Peyer's patch (tissue), 4 donors: ENCODE measurements around the gene OGFOD1. TPM values are rescaled to one million over a fixed set of nuclear protein-coding genes. Genes with fewer than 3 reads are reported as not detected.

Experiments used
- DNase-seq, 3 donors: peaks; one replicate each; pipeline ENCODE4 v3.0.0-alpha.2; 2017 to 2019
- H3K27ac ChIP-seq, 4 donors: fragments of 200-600 bp; sonication (generic); one replicate each; pipeline ENCODE4 v1.5.1; 2016 to 2019
- H3K27me3 ChIP-seq, 2 donors: fragments of 200-600 bp; sonication (generic); one replicate each; pipeline ENCODE4 v1.5.1; 2019
- H3K36me3 ChIP-seq, 3 donors: fragments of 200-600 bp; sonication (generic); one replicate each; pipeline ENCODE4 v1.5.1; 2016 to 2019
- H3K4me1 ChIP-seq, 4 donors: fragments of 200-600 bp; sonication (generic); one replicate each; pipeline ENCODE4 v1.5.1; 2016 to 2019
- H3K4me3 ChIP-seq, 4 donors: fragments of 200-600 bp; sonication (generic); 1 replicate in 3 of 4; 2 replicates in 1 of 4; pipeline ENCODE4 v1.5.1; 2016 to 2019; ENCODE audit warnings: mild to moderate bottlenecking in 1 of 4
- H3K9me3 ChIP-seq, 4 donors: fragments of 200-600 bp; sonication (generic); one replicate each; pipeline ENCODE4 v1.5.1; 2016 to 2019; ENCODE audit warnings: mild to moderate bottlenecking in 1 of 4
- POLR2A ChIP-seq, 2 donors: fragments of 450-650 bp; IDR thresholded peaks; one replicate each; pipeline ENCODE4 v1.5.1; 2017; ENCODE audit warnings: antibody characterized with exemption in 2 of 2, mild to moderate bottlenecking in 2 of 2, moderate library complexity in 2 of 2
- total RNA-seq, 4 donors: library from RNA; depleted of rRNA; stranded (reverse); fragments of >200 nt; gene quantifications; one replicate each; pipeline ENCODE4 v1.1.0, GENCODE V29; 2016
- TF ChIP-seq, protein P1 (sequence below), 6 experiments: fragments of 450-650 bp in 4 of 6; fragments of 200-600 bp in 2 of 6; sonication (generic) in 1 of 6; IDR thresholded peaks; one replicate each; pipeline ENCODE4 v1.5.1; 2017 to 2019; ENCODE audit warnings: antibody characterized with exemption in 6 of 6, mild to moderate bottlenecking in 3 of 6, moderate library complexity in 1 of 6

The OGFOD1 gene
- total RNA-seq, 4 donors from 2014 or later, result 11.0 to 47.9 (median 18.0) TPM

DNA sequence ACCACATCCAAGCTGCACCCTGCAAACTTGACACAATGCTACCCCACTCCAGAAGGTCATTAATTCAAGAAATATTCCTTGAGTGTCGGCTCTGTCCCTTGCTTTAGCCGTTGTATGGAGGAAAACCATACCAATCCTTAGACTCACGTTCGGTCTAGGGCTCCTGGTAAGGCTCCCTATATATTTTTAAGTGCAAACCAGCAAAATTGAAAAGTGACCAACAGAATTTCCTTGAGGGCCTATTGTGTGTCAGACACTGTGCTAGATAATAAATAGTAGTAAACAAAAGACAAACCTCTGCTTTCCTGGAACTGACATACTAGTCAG, 68.9 kb downstream of the OGFOD1 start:
- no peaks in the 10 kb centered on the region for H3K27me3 ChIP-seq
- H3K4me3 ChIP-seq, result peak overlapping the region; percentile 68 to 94 (median 78)
- peaks cover 3 to 31% (median 7%) of the 10 kb centered on the region in 4 donors for H3K4me1 ChIP-seq
- TF ChIP-seq POLR2A (IDR thresholded peaks at IDR 0.05), result no peak
- TF ChIP-seq, protein P1, sequence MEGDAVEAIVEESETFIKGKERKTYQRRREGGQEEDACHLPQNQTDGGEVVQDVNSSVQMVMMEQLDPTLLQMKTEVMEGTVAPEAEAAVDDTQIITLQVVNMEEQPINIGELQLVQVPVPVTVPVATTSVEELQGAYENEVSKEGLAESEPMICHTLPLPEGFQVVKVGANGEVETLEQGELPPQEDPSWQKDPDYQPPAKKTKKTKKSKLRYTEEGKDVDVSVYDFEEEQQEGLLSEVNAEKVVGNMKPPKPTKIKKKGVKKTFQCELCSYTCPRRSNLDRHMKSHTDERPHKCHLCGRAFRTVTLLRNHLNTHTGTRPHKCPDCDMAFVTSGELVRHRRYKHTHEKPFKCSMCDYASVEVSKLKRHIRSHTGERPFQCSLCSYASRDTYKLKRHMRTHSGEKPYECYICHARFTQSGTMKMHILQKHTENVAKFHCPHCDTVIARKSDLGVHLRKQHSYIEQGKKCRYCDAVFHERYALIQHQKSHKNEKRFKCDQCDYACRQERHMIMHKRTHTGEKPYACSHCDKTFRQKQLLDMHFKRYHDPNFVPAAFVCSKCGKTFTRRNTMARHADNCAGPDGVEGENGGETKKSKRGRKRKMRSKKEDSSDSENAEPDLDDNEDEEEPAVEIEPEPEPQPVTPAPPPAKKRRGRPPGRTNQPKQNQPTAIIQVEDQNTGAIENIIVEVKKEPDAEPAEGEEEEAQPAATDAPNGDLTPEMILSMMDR (IDR thresholded peaks at IDR 0.05), result no peak
- peak overlapping the region; percentile 79 to 97 (median 88) for H3K27ac ChIP-seq
- no peaks in the 10 kb centered on the region for H3K9me3 ChIP-seq
- no peak for DNase-seq
- H3K36me3 ChIP-seq, result no peaks in the 10 kb centered on the region

DNA sequence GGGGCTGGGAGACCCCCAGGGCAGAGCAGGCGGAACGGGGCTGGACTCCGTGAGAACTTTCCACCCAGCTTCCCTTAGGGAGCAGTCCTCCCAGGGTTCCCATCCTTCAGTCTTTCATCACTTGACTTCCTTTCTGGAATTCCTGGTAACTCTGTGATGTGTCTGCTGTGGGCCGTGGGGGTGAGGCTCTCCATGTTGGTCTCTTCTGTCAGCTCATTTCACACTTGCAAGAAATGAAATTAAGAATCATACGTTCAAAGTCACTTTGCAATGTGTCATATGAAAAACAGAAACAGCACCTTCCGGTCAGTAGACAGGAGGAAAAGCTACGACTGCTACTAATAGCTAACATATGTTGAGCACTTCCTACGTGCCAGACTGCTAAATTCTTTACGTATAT, 73.9 kb downstream of the OGFOD1 start:
- TF ChIP-seq, protein P1 (IDR thresholded peaks at IDR 0.05), result no peak
- H3K27me3 ChIP-seq, result no peaks in the 10 kb centered on the region
- no peak for DNase-seq
- no peaks in the 10 kb centered on the region for H3K36me3 ChIP-seq
- H3K4me3 ChIP-seq, result no peak overlapping the region
- no peaks in the 10 kb centered on the region for H3K9me3 ChIP-seq
- peaks cover 0 to 5% (median 3%) of the 10 kb centered on the region in 4 donors for H3K4me1 ChIP-seq
- H3K27ac ChIP-seq, result no peak overlapping the region

Other genes with a start within 250 kb of the OGFOD1 start
- gene AMFR, start 26.0 kb upstream of the OGFOD1 start, total RNA-seq, result 100 to 1,000 TPM; 149 to 265 (median 170) TPM
- gene NUDT21, start 222 bp upstream of the OGFOD1 start, total RNA-seq, result 10 to 100 TPM; 26.1 to 43.6 (median 34.2) TPM
- 10 to 100 TPM; 22.9 to 66.0 (median 39.6) TPM for gene BBS2, start 68.5 kb downstream of the OGFOD1 start, total RNA-seq
- not detected for gene MT4, start 113.5 kb downstream of the OGFOD1 start, total RNA-seq
- gene MT3, start 138.0 kb downstream of the OGFOD1 start, total RNA-seq, result not detected
- 1,000 to 10,000 TPM in 1 of 4 donors, 100 to 1,000 TPM in 1, 10 to 100 TPM in 2; 33.2 to 1,072 (median 216) TPM for gene MT2A, start 157.0 kb downstream of the OGFOD1 start, total RNA-seq
- gene MT1E, start 174.2 kb downstream of the OGFOD1 start, total RNA-seq, result 1,000 to 10,000 TPM in 1 of 4 donors, 100 to 1,000 TPM in 1, 10 to 100 TPM in 2; 53.9 to 2,225 (median 195) TPM
- gene MT1M, start 181.1 kb downstream of the OGFOD1 start, total RNA-seq, result 100 to 1,000 TPM in 1 of 4 donors, 10 to 100 TPM in 1, 1 to 10 TPM in 2; 3.5 to 252 (median 11.3) TPM
- 100 to 1,000 TPM in 1 of 4 donors, not detected in 3; 102 TPM for gene MT1A, start 187.1 kb downstream of the OGFOD1 start, total RNA-seq
- 10 to 100 TPM in 1 of 4 donors, not detected in 3; 39.3 TPM for gene MT1B, start 200.3 kb downstream of the OGFOD1 start, total RNA-seq
- gene MT1F, start 206.4 kb downstream of the OGFOD1 start, total RNA-seq, result 100 to 1,000 TPM in 1 of 4 donors, 10 to 100 TPM in 2, 1 to 10 TPM in 1; 8.0 to 310 (median 44.1) TPM
- gene MT1G, start 216.5 kb downstream of the OGFOD1 start, total RNA-seq, result 1,000 to 10,000 TPM in 1 of 4 donors, 100 to 1,000 TPM in 2, 10 to 100 TPM in 1; 17.8 to 5,605 (median 130) TPM
- 1,000 to 10,000 TPM in 1 of 4 donors, 10 to 100 TPM in 1, 1 to 10 TPM in 1, not detected in 1; 5.8 to 2,098 (median 30.1) TPM for gene MT1H, start 218.3 kb downstream of the OGFOD1 start, total RNA-seq
- 1,000 to 10,000 TPM in 1 of 4 donors, 100 to 1,000 TPM in 3; 121 to 1,155 (median 305) TPM for gene MT1X, start 230.9 kb downstream of the OGFOD1 start, total RNA-seq